HG03558 (cell line): ENCODE measurements around the gene LYVE1.
"Not testable (repeated sequence)": the region's sequence is repeated elsewhere in the genome, so short reads cannot be mapped to it uniquely, and the experiment has no call there.

ENCODE experiments used
- ATAC-seq: cut with Tn5 transposase; IDR thresholded peaks from one replicate; pipeline ENCODE4 v1.9.1; 2021; ENCODE audit warnings: moderate number of reproducible peaks; ENCODE audit not compliant: unreplicated experiment; ENCODE audit errors: extremely low read depth

Gene LYVE1

DNA sequence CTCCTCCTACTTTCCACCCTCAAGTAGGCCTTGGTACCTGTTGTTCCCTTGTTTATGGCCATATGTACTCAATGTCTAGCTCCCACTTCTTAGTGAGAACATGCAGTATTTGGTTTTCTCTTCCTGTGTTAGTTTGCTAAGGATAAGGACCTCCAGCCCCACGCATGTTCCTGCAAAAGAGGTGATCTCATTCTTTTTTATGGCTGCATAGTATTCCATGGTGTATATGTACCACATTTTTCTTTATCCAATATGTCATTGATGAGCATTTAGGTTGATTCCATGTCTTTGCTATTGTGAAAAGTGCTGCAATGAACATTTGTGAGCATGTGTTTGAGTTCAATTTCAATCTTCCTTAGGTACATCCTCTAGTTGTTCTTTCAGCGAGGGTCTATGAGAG lies 27.4 kb upstream of the LYVE1 start:
- not testable (repeated sequence) for ATAC-seq

DNA sequence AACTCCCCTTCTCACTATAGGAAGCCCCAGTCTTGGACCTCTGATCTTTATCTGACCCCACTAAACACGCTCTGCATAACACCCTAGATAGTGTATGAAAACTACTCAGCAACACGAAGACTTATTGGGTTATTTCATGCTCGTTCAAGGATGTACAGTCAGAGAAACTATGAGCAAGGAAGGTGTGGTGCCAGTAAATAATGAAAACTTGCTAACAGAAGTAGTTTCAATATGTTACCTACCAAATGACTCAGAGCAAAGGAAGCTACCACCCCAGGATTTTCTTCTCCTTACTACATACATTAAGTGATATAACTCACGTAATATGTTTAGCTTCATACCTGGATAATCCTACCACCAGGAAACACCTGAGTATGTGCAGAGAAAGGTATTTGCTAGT lies 25.9 kb upstream of the LYVE1 start:
- ATAC-seq = no peak

DNA sequence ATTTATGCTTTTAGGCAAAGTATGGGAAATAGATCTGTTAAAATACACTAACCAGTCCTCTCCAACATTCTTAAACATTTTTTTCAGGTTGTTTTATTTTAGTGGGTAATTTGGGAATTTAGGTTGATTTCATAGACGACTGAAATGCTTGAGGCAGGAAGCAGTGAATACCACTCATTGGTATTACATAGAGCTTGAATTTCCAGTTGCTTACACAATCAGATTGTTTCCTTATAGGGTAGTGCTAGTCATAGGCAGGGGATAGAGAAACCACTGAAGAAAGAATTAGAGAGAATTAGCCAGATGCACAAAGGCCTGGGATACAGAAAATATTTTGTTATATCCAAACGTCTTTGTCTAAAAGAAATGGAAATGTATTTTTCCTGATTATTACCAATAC lies 23.9 kb upstream of the LYVE1 start:
- no peak for ATAC-seq

DNA sequence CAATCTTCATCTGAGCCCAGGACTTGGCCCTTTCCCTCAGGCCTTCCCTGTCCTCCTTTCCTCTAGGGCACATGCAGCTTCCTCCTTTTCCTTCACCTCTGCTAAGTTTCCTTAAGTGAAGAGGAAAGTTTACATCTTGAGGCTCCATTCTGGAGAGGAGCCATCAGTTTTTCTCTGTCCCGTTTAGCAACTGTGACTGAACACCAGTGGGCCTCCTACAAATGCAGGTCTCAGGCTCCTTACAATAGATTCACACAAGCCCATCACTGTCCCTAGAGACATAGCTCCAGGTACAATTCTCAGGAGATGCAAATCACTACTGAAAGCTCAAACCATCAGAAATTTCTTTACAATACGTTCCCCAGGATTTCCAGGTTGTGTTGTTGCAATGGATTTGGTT lies 23.3 kb upstream of the LYVE1 start:
- no peak for ATAC-seq

DNA sequence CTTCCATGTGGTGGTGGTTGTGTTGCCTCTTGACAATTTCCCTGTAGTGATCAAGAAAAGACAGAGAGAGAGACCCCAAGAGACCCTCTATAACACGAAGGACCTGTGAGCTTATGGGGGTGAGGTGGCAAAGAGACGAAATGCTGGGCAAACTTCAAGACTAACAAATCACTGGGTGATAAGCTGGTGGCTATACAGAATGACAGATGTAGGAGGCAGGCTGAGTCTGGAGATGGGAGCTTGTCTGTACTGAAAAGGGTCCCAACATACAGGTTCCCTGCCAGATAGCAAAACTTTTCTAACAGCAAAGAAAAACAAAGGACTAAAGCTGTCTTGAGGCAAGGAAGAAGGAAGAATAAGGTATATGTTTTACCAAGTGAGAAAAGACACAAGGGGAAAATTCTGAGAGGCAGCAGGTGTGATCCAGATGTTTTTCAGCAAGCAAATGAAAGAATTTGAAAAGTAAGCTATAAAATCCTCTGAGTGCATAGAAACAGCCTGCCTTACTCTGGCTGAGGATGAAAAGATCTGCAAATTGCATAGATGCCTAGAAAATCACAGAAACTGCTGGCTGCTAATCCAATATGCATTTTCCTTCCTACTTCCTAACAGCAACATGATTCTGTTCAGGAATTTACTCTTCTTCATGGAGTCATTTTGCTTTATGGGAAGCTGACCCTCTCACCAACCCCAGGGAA lies 21.9 kb upstream of the LYVE1 start:
- ATAC-seq = no peak

DNA sequence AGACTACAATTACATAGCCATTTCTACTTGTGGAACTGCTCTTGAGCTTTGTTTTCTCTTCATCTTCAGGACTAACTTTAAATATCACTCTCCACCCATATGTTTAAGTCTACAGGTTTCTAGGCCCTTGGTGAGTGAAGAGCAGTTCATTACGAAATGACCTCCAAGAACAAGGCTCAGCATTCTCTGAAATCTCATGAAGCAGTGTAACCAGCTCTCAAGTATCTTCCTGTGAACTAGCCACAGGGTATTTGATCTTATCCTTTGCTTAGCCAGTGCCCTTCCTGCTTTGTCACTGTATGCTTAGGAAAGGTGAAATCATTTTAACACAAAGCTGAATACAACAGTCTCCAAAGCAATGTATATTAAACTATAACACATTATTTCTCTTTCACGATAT lies 20.4 kb upstream of the LYVE1 start:
- no peak for ATAC-seq

DNA sequence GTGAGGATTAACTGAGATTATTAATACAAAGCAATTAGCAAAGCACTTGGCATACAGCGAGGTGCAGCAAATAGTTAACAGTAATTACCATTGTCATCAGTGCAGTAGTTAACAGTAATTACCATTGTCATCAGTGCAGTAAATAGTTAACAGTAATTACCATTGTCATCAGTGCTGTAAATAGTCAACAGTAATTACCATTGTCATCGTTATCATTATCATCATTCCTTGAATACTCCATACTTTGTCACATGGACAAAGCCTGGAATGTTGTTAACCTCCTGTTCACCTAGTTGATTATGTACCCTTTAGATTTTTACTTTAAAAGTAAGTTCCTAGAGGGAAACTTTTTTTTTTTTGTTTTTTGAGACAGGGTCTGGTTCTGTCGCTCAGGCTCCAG lies 19.5 kb upstream of the LYVE1 start:
- no peak for ATAC-seq

DNA sequence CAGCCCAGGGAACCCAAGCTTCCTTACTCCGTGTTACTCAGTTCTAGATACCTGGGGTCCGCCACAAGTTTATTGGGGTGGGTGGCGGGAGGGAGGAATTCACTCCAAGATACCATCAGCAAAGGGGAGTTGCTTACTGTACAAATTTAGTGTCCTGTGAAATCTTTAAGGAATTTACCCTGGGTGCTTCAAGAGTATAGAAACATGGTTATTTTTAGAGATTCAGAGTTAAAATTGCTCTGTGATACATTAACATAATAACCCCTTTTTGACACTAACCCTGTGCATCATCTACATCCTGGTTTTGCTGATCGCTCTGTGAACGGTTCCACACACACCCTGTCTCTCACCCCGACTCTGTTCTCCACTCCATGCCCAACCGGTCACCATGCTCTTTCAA lies 18.9 kb upstream of the LYVE1 start:
- no peak for ATAC-seq

DNA sequence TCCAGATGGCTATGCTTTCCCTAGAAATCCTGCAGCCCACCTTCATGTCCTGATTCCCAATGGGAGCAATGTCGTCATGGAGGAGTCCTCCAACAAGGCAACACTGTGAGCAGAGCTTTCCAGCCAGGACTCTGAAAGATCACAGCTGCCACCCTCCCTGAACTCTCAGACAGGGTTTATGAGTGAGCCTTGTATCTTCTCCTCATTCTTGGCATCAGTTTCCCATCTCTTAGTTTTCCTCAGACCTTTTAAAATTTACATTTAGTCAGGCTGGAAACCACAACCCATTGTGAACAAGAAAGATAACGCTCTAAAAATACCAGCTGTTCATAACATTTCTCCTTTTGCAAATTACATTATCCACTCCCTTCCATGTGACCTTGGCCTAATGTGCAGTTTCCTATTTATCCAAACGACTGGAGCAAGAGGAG lies 15.6 kb upstream of the LYVE1 start:
- no peak for ATAC-seq

DNA sequence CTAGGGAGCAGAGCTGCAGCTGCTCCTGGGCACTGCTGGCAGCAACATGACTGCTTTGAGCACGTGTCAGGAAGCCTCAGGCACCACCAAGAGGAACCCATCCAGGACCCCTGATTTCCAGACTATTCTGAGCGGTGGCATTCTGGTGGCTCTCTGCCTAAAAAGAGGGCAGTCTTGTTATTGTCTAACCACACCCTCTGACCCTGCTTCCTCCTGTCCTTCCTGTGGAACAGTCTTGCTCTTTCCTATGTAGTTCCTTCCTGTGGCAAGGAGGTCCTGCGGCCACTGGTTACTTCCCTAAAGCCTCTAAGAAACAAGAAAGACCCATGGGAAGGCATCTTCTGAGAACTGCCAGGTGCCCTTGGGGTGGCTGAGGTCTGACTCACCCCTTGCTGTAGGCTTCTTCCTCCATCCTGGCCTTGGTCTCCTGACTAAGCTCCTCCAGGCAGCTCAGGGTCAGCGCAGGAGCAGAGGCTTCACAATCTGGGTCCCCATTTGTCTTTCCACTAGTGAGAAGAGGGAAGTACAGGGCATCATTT lies 13.1 kb upstream of the LYVE1 start:
- ATAC-seq = no peak

DNA sequence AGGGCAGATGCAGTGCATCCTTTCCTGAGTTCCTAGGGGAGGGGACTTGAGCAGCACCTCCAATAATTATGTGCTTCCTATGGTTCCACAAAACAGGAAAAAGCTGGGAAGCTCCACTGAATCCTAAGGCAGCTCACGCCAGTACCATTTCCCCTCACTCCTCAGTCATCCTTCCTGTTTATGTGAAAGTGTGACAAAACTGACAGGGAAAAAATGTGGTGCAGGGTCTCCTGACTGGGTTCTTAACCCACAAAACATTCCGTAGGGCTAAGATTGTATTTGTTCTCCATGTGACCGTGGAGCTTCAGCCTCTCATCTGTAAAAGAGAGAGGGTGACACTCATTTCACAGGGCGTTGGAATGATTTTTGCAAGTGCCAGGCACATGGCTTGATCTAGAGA lies 12.2 kb upstream of the LYVE1 start:
- ATAC-seq = no peak

DNA sequence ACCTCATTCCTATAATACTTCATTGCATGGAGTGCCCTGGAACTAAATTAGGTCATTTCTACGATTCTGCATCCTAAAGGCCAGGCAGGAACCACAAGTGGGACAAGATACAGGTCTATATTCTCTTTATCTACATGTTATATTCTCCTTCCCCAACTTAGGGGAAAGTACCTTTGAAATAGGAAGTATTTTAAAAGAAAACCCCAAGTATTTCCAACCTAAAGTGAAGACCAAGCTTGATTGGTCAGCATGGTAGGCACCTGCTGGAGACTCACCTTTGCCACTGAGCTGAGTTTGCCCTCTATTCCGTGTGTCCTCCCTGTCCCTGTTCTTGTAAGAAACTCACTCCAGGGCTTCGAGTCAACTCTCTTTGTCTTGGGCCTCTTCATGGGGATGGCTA lies 11.2 kb upstream of the LYVE1 start:
- no peak for ATAC-seq

DNA sequence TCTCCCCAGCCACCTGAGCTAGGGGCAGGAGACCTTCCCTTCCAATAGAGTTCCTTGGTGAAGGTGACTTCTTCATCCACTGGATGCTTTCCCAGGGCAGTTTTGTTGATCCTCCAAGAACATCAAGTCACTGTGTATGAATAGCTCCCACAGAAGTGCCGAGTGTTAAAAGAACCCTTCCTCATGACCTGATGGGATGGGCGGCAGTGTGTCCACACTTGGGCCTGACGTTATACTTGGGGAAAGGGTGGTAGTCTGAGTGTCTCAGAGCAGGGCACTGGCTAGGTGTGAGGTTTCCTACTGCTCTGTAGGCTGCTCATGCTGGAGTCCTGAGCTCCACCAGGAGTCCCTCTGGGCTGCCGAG lies 7.6 kb upstream of the LYVE1 start:
- ATAC-seq = no peak

DNA sequence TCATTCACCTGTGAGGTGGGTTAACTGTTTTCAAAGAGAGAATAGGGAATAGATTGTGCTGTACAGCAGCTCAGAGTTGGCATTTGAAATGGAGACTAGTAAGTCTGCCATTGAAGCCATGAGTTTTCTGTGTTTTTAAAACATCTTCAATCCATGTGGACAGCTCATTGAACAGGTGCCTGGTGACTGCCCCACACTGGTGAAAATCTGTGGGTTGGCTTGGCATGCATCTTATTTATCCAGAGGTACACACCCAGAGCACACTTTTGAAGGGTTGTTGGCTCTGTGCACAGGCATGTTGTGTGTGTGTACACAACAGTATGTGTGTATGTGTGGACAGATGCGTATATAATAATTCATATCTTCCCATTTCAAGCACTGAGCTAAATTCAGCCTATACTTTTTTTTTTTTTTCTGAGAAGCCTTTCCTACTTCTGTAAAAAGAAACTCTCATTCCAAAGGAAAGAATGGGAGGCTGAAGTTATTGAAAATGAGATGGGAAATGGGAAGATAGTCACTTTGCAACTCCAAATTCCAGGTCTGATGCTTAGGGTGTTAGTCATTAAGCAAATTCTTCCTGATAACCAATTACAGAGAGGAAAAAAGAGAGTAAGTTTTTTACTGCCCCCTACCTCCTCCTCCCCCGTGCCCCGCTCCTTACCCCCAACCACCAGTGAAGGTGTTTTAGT lies 7.0 kb upstream of the LYVE1 start:
- ATAC-seq = no peak

DNA sequence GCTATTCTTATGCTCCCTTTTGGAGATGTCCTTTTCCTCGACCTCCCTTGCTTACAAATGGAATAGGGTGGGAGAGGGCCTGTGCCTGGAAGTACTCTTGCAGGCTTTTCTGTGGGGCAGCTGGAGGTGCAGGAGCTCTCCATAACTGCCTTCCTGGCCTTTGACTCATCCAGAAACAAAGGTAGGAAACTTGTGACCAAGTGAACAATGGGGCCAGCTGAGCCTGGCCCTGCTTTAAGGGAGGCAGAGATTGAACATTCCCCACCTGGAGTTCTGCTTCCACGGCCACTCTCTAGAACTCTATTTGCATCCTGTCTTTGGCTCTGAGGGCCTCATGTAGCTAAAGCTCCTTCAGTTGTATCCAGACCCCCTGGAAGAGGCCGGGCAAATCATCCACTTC lies 5.1 kb upstream of the LYVE1 start:
- no peak for ATAC-seq

DNA sequence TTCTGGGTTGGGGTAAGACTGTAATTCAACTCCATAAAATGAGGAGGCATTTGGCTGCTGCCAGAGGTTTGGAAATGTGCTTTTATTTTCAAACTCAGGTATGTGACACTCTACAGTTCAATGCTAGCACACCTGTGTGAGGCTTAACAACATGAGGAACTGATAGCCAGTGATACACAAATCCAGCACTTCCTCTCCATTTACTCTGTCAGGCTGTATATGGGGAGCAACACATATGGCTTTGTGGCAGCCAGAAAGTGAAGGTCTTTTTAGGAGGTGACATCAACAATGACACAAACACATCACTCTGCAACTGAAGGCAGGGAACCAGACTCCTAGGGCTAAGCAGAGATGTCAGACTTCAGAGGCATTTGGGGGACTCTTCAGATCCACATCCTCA lies 4.6 kb upstream of the LYVE1 start:
- ATAC-seq = no peak

DNA sequence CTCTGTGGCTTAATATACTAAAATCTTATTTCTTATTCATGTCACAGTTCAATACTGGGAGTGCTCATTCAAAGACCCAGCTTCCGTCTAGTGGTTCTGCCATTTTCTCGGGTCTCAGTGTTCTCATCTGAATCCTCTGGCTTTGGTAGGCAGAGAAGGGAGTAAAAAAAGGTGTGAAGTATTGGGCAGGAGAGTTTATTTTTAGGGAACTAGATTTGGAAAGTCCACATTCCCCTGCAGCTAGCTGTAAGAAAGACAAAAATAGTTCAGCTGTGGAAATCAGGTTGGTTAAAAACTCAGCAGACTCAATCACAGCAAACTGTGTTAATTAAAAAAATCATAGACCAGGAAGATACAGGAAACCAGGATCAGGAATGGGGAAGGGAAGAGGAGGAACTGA lies 4.1 kb upstream of the LYVE1 start:
- ATAC-seq = no peak

DNA sequence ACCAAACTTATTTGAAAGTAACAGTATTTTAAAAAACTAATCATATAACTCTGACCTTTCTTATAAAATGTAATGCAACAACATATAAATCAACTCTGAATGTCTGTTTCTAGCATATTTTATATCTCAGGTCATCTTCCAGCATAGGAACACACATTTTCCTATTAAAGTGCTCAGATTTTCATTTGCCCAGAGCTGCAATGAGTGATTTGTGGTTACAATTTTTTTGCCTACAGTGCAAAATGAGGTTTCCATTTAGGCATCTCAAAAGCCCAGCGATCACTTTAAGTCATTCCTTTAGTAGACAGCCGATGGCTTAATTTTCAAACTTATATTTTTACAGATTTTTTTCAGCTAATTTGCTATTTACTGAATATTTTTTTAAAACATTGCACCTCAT lies 1.0 kb downstream of the LYVE1 start:
- no peak for ATAC-seq

DNA sequence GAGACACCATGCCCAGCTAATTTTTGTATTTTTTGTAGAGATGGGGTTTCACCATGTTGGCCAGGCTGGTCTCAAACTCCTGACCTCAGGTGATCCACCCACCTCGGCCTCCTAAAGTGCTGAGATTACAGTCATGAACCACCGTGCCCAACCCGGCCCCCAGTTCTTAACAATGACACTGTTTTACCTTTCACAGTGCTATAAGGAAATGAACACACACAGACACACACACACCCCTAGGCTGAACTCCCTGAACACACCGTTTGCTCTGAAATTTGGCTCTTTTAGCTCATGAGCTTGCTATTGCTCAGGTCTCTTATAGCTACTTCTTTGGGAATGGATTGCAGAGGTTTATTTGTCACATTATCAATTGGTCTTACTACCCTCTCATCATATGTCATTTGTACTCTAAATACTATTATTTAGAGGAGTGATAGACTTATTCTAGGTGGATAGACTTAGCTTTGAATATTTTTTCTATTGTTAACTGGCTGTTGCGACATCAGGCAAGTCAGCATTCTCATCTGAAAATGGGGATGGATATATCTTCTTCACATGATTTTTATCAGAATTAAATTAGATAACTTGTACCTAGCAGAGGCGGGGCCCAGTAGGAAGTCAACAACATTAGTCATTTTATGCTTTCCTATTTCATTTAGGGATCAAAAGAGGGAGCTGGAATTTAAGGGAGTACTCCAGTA lies 2.1 kb downstream of the LYVE1 start:
- ATAC-seq = no peak

DNA sequence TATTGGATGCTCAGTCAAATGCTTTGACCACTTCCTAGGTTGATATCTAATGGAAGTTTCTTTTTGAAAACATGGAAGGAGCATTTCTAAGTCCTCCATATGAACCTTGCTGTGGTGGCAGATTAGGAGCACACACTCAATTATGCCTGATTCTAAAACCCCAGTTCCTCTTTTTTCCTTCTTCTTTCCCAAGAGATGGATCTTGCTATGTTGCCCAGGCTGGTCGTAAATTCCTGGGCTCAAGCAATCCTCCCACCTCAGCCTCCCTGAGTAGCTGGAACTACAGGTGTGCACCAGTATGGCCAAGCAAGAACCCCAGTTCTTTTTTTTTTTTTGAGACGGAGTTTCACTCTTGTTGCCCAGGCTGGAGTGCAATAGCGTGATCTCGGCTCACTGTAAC lies 3.0 kb downstream of the LYVE1 start:
- ATAC-seq = no peak

DNA sequence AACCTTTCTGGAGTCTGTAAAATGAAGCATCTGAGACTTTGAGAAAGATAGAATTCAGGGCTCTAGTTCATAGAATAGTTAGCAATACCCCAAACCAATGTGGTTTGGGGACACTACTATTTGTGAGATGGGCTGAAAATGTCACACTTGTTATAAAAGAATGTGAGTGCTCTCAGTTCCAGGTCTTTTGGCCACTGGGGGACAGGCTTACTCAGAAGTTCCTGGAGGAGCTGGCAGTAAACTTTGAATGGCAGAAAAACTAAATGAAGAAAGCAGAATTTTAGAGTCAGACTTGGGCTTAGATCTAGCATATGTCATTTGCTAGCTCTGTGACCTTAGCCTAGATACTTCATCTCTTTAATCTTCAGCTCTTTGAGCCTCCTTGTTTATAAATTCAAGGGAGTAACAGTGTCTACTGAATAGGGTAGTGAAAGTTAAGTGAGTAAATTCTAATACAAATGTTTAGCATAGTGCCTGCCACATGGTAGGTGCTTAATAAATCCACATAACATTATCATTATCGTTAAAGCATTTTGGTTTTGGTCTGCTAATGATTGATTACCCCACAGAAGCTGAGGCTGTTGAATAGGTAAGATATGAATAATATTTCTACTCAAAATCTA lies 3.7 kb downstream of the LYVE1 start:
- no peak for ATAC-seq
